HG03565 (cell line): ENCODE data around the gene FAM3C.
A peak's percentile ranks its signal among the peaks of the same experiment; 100 is the strongest.
"Not testable (repeated sequence)": the region's sequence is repeated elsewhere in the genome, so short reads cannot be mapped to it uniquely, and the experiment has no call there.

ENCODE experiments used
- ATAC-seq: cut with Tn5 transposase; IDR thresholded peaks from one replicate; pipeline ENCODE4 v1.9.1; 2021; ENCODE audit warnings: mild to moderate bottlenecking, moderate library complexity; ENCODE audit not compliant: unreplicated experiment

Gene FAM3C

GRCh38 chr7:121395961-121396757 lies at the start of gene FAM3C:
Gene FAM3C (minus strand): TSS chr7:121396308. CDS start chr7:121382969, 13,339 bp downstream.
- ATAC-seq = peak; percentile 74

DNA sequence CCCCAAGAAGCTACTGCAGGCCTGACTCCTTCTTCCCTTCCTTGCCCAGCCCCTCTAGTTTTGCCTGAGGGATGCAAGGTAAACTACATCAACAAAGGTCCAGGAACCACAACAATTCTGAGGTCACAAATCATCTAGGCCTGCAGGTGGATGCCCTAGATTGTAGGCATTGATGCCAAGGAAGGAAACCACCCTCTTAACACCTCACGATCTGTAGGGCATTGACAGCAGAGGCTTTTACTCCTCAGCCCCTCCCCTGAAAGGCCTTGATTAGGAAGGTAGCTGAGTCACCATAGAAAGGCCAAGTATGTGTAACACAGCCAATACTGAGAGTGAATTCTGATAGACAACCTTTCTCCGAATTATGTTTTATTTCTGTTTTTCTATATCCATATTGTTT lies 46.7 kb upstream of the FAM3C start:
- ATAC-seq = no peak

DNA sequence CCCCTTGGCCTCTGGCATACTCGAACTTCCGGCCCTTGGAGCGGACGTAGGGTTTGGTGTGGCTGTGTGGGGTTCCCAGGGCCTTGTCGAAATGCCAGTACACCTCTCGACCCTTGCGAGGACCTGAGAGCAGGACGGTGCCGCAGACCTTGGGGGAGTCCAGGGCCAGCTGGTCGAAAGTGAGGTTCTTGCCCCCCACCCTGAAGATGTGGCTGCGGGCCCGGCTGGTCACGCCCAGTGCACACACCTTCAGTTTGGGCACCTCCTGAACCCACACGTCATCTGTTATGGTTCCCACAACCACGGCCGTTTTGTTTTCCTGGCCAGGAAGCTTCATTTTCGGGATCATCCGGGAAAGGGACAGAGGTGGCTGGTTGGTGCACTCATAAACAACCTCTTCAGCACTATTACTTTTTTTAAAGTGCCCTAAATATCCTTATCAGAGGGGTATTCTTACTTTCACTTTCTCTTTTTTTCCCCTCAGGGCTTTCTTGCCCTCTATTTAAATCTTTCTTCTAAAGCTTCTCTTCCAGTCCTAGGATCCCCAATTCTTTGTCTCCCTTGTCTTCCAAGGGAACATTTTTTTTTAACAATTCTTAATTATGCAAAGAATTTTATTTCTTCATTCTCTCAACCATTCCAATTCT lies 44.9 kb upstream of the FAM3C start:
- no peak for ATAC-seq

DNA sequence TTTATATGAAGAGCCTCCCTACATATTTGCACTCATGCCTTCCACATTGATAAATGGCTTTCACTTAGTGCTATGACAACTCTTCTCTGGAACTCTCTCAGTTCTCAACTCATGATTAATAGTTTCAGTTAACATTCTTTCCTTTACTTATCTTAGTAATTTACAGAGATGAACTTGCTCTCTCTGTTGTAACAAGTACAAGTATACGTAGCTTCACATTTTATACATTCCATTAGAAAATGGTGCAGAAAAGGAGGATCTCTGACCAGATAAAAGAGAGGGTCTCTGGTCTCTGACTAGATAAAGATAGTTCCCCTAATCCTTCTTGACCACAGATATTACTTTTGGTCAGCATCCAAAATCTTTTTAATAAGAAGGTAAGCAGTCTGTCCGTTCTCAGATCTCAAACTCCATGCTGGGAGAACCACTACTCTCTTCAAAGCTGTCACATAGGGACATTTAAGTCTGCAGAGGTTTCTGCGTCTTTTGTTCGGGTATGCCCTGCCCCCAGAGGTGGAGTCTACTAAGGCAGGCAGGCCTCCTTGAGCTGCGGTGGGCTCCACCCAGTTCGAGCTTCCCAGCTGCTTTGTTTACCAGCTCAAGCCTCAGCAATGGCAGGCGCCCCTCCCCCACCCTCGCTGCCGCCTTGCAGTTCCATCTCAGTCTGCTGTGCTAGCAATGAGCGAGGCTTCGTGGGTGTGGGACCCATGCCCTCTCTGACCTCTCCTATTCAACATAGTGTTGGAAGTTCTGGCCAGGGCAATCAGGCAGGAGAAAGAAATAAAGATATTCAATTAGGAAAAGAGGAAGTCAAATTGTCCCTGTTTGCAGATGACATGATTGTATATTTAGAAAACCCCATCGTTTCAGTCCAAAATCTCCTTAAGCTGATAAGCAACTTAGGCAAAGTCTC lies 42.2 kb upstream of the FAM3C start:
- peak; percentile 30 for ATAC-seq

DNA sequence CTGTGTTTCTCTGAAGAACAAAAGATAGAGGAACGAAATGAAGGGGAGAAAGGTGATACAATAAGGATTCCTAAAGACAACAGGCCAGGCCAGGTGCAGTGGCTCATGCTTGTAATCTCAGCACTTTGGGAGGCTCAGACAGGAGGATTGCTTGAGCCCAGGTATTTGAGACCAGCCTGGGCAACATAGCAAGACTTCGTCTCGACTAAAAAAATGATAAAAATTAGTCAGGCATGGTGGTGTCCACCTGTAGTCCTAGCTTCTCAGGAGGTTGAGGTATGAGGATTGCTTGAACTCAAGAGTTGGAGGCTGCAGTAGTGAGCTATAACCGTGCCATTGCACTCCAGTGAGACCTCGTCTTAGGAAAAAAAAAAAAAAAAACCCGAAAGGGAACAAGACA lies 41.4 kb upstream of the FAM3C start:
- no peak for ATAC-seq

GRCh38 chr7:121436688-121437087 lies 40.6 kb upstream of the FAM3C start:
- ATAC-seq = no peak

DNA sequence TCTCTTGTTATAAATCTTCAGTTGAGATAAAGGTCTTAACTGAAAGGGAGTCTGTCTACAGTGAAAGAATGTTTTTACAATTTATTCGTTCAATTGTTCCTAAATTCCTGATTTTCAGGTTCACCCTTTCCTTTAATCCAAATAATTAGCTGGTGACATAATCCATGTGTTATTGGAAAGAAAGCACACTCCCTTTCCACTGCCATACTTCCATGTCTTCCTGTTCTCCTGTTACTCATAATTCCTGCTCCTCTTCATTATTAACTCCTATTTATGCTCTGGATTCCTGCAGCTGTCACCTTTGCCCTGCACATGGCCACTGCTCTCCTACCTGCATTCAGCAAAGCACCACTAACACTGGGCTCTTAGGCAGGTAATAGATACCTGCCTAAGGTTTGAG lies 40.0 kb upstream of the FAM3C start:
- no peak for ATAC-seq

GRCh38 chr7:121433775-121434174 lies 37.7 kb upstream of the FAM3C start:
- ATAC-seq = peak; percentile 51

DNA sequence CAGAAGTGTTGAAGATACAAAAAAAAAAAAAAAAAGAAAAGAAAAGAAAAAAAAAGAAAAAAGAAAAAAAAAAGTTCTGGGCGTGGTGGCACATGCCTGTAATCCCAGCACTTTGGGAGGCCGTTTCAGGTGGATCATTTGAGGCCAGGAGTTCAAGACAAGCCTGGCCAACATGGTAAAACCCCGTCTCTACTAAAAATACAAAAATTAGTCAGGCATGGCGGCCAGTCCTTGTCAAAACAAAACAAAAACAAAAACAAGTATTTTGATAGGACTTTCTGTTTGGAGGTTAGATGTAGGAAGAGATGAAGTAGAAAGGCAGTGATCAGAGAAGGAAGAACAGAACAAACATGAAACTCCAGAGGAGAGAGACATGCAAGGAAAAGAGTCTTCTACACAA lies 36.4 kb upstream of the FAM3C start:
- peak; percentile 71 for ATAC-seq

DNA sequence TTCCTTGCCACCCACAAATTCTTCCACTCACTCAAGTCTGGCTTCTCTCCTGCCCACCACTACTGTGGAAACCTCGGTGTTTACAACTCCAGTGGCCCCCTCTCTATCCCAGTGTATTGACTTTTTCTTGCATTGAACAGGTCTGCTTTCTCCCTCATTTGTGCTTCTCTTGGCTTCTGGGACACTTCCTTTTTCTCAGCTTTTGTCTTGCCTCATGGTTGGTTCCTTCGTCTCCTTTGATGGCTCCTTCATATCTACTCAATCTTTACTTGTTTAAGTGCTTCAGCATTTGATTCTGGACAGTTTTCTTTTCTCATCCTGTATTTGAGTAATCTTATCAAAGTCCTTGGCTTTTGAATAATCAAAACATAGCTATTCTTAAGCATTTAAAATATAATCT lies 35.9 kb upstream of the FAM3C start:
- ATAC-seq = no peak

GRCh38 chr7:121431389-121431995 lies 35.4 kb upstream of the FAM3C start:
- ATAC-seq = no peak

- no peak for ATAC-seq
Observed at GRCh38 chr7:121430558-121430957, 34.5 kb upstream of the FAM3C start.

GRCh38 chr7:121429798-121430197 lies 33.7 kb upstream of the FAM3C start:
- ATAC-seq = no peak

DNA sequence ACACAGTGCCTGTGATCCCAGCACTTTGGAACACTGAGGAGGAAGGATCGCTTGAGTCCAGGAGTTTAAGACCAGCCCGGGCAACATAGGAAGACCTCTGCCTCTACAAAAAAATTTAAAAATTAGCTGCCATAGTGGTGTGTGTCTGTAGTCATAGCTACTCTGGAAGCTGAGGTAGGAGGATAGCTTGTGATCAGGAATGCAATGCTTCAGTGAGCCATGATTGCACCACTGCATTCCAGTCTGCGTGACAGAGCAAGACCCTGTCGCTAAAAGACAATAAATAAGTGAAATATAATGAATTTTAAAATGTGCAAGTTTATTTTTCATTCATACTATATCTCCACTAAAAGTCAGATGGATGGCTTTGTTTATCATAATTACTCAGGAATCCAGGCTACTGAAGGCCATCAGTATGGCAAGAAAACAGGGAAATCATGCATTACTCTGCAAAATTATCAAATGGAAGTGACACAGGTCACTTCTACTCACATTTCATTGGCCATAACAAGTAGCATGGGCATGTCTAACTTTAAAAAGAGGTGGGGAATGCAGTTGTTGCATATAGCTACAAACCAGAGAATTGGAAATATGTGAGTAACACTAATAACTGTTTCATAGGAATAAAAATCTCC lies 32.9 kb upstream of the FAM3C start:
- ATAC-seq = no peak

DNA sequence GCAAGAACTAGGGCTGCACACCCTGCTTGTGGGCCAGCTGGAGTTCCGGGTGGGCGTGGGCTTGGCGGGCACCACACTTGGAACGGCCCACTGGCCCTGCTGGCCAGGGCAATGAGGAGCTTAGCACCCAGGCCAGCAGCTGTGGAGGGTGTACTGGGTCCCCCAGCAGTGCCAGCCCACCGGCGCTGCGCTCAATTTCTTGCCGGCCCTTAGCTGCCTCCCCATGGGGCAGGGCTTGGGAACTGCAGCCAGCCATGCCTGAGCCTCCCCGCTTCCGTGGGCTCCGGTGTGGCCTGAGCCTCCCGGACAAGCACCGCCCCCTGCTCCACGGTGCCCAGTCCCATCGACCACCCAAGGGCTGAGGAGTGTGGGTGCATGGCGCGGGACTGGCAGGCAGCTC lies 25.6 kb upstream of the FAM3C start:
- ATAC-seq = not testable (repeated sequence)

DNA sequence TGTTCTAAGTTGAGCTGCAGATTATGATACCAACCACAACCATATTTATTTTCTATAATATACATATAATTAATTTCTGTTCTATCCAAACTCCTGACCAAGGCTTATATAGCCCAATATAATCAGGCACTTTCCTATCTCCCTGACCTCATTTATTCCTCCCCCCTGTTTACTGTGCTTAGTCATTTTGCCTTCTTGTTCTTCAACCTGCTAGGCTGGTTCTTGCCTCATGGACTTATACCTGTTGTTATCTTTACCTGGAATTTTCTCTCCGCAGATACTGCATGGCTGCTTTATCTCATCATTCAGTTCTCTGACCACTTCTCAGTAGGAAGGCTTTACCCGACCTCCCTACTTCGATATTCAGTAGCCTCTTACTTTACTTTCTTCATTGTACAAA lies 24.9 kb upstream of the FAM3C start:
- no peak for ATAC-seq

DNA sequence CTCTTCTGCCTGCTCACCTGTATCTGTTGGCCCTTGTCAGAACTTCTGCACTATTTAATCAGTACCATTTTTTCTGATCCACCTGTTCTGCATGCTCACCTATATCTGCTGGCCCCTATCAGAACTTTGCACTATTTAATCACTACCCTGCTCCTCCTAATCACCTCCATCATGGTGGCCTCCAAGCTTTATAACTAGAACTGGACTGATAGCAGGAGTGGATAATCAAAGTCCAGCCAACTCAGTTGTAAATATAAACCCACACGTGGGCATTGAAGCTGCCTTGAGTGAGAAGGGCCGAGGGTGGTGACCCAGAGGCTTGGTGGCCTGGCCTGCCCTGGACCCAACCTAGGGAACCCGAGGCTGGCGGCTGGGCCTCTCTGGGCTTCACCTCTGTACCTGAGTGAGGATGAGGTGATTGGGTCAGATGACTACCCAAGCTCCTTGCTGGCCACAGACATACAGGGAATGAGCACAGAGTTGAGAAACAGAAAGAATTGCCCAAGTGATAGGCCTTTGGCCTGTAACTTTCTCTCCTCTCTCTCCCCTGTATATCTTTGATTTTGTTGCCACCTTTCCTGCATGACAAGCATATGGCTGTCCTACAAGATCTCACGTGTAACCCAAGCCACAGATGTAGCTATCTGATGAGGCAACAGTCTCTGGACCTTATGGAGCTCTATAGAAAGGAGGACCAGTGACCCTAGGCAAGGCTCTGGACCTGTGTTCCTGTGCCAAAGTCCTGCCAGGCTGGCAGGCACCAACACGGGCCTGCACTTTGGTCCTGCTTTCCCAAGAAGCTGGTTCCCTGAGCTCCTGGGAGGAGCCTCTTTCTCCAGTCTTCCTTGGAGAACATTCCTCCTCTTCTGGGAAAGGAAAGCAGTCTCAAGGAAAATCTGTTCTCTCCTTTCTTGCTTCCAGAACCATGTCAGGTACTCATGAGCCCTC lies 23.4 kb upstream of the FAM3C start:
- no peak for ATAC-seq

GRCh38 chr7:121416533-121416932 lies 20.4 kb upstream of the FAM3C start:
- no peak for ATAC-seq

DNA sequence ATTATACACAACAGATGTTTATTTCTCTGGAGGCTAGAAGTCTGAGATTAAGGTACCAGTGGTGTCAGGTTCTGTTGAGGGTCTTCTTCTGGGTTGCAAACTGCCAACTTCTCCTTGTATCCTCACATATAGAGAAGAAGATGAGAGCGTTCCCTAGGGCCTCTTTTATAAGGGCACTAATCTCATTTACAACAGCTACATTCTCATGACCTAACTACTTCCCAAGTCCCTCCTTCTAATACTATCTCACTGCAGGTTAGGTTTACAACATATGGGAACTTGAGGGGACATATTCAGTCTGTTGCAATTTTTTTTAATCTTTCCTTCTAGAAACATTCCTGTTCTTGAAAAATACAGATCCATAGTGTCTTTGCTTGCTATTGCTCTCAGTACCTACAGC lies 18.3 kb upstream of the FAM3C start:
- ATAC-seq = no peak

GRCh38 chr7:121411597-121411979 lies 15.5 kb upstream of the FAM3C start:
- no peak for ATAC-seq
